PC-3 (cell line): ENCODE measurements around the gene DCLK1.

Experiments used
- CTCF ChIP-seq: fragments of 300-600 bp; sonication (generic); conservative IDR thresholded peaks from 2 replicates; pipeline ENCODE4 v1.5.1; 2017; ENCODE audit warnings: antibody characterized with exemption, low read depth, mild to moderate bottlenecking, low read length
- EZH2 ChIP-seq: fragments of 300-600 bp; sonication (generic); IDR thresholded peaks from one replicate; pipeline ENCODE4 v1.6.1; 2017; ENCODE audit warnings: antibody characterized with exemption, mild to moderate bottlenecking, low read length; ENCODE audit not compliant: unreplicated experiment

- TF ChIP-seq EZH2, result no peak
- no peak for TF ChIP-seq CTCF
Measured at GRCh38 chr13:35744144-35744543, 387.0 kb downstream of the DCLK1 start.
